Measurements from ENCODE around the gene HERC5. TPM values are rescaled to one million over a fixed set of nuclear protein-coding genes. Genes with fewer than 3 reads are reported as not detected.
A peak's percentile ranks its signal among the peaks of the same experiment; 100 is the strongest.

HERC5 gene
- 0.54 and 0.63 TPM in 2 replicates for total RNA-seq (2022)
- Bru-seq, nascent RNA, result percentile 26 among the genes with signal in this experiment
- percentile 27 among the genes with signal in this experiment for BruChase-seq, experiment 1, labeled RNA remaining after a 6-hour chase
- percentile 25 among the genes with signal in this experiment for BruChase-seq, experiment 2, labeled RNA remaining after a 2-hour chase
- long read RNA-seq, partial matches to known transcripts, result 0 of 4 reads
- long read RNA-seq, other reads (novel, unspliced or antisense), result 0 of 4 reads

- peak; percentile 95 for DNase-seq (ENCODE audit: unreplicated experiment)
- Mint-ChIP-seq H3K36me3 (ENCODE audit: insufficient read depth, unreplicated experiment) (no peaks in the 10 kb centered on the region), H3K27ac (ENCODE audit: low read depth, unreplicated experiment) (peak within 1 kb of the TSS; percentile 57), H3K4me3 (ENCODE audit: unreplicated experiment) (peak within 1 kb of the TSS; percentile 95), H3K4me1 (ENCODE audit: insufficient read depth, unreplicated experiment) (no peaks in the 10 kb centered on the region), H3K27me3 (ENCODE audit: insufficient read depth, unreplicated experiment) (no peaks in the 10 kb centered on the region), H3K9me3 (ENCODE audit: unreplicated experiment) (no peaks in the 10 kb centered on the region)
- TF ChIP-seq, protein P1, sequence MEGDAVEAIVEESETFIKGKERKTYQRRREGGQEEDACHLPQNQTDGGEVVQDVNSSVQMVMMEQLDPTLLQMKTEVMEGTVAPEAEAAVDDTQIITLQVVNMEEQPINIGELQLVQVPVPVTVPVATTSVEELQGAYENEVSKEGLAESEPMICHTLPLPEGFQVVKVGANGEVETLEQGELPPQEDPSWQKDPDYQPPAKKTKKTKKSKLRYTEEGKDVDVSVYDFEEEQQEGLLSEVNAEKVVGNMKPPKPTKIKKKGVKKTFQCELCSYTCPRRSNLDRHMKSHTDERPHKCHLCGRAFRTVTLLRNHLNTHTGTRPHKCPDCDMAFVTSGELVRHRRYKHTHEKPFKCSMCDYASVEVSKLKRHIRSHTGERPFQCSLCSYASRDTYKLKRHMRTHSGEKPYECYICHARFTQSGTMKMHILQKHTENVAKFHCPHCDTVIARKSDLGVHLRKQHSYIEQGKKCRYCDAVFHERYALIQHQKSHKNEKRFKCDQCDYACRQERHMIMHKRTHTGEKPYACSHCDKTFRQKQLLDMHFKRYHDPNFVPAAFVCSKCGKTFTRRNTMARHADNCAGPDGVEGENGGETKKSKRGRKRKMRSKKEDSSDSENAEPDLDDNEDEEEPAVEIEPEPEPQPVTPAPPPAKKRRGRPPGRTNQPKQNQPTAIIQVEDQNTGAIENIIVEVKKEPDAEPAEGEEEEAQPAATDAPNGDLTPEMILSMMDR (IDR thresholded peaks at IDR 0.05; ENCODE audit: unreplicated experiment), result peak; percentile 62
- POLR2A ChIA-PET, result interaction anchor here (0.8 to 2.2 kb wide), 3 partner anchors 78 to 175 kb away, joined by 3 to 6 read pairs (median 4); partner anchors contain the start of genes HERC6 and PPM1K
- intact Hi-C loops (cut with micrococcal nuclease), result loop anchor here (1.0 to 10.0 kb wide), 6 partner anchors 56 to 422 kb away; partner anchors contain the start of gene PPM1K
- CTCF ChIA-PET, result interaction anchor here (0.6 to 2.7 kb wide), 21 partner anchors 9 to 424 kb away, joined by 3 to 11 read pairs (median 4); no protein-coding TSS in a partner anchor
- no TSS peak for BruUV-seq (replicated peaks)
These were observed at the start of gene HERC5 for GRCh38 chr4:88456670-88457306. Gene HERC5 (plus strand): TSS chr4:88457119. CDS start chr4:88457270, 151 bp downstream.

DNA sequence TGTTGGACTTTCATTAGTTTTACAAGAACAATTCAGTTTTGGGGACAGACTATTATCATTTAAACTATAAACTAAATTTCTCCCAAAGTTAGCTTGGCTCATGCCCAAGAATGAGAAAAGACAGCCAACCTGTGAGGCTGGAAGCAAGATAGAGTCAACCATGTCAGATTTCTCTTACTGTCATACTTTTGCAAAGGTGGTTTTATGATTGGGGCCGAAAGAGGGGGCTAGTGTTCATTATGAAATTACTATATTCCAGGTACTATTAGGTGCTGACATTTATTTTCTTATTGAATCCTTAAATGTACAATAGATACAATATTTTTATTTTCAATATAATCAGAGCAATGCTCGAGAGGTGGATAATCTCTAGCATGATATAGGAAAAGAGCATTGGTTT lies 47.7 kb upstream of the HERC5 start:
- Mint-ChIP-seq H3K27me3 (ENCODE audit: insufficient read depth, unreplicated experiment) (no peaks in the 10 kb centered on the region), H3K27ac (ENCODE audit: low read depth, unreplicated experiment) (no peak overlapping the region), H3K9me3 (ENCODE audit: unreplicated experiment) (no peaks in the 10 kb centered on the region), H3K4me3 (ENCODE audit: unreplicated experiment) (no peak overlapping the region), H3K36me3 (ENCODE audit: insufficient read depth, unreplicated experiment) (no peaks in the 10 kb centered on the region), H3K4me1 (ENCODE audit: insufficient read depth, unreplicated experiment) (no peaks in the 10 kb centered on the region)
- CTCF ChIA-PET, result no interaction called here
- DNase-seq (ENCODE audit: unreplicated experiment), result no peak
- TF ChIP-seq, protein P1 (IDR thresholded peaks at IDR 0.05; ENCODE audit: unreplicated experiment), result no peak
- intact Hi-C loops (cut with micrococcal nuclease), result no loop called here
- no TSS peak for BruUV-seq (replicated peaks)
- POLR2A ChIA-PET, result no interaction called here

- no peaks in the 10 kb centered on the region for H3K27me3 Mint-ChIP-seq (ENCODE audit: insufficient read depth, unreplicated experiment)
- POLR2A ChIA-PET, result no interaction called here
- no peak overlapping the region for H3K27ac Mint-ChIP-seq (ENCODE audit: low read depth, unreplicated experiment)
- no peak for DNase-seq (ENCODE audit: unreplicated experiment)
- H3K9me3 Mint-ChIP-seq (ENCODE audit: unreplicated experiment), result no peaks in the 10 kb centered on the region
- no peaks in the 10 kb centered on the region for H3K36me3 Mint-ChIP-seq (ENCODE audit: insufficient read depth, unreplicated experiment)
- CTCF ChIA-PET, result no interaction called here
- no peaks in the 10 kb centered on the region for H3K4me1 Mint-ChIP-seq (ENCODE audit: insufficient read depth, unreplicated experiment)
- intact Hi-C loops (cut with micrococcal nuclease), result no loop called here
- H3K4me3 Mint-ChIP-seq (ENCODE audit: unreplicated experiment), result no peak overlapping the region
- TF ChIP-seq, protein P1 (IDR thresholded peaks at IDR 0.05; ENCODE audit: unreplicated experiment), result no peak
- BruUV-seq (replicated peaks), result no TSS peak
These were observed 47.1 kb upstream of the HERC5 start for GRCh38 chr4:88409789-88410188.

DNA sequence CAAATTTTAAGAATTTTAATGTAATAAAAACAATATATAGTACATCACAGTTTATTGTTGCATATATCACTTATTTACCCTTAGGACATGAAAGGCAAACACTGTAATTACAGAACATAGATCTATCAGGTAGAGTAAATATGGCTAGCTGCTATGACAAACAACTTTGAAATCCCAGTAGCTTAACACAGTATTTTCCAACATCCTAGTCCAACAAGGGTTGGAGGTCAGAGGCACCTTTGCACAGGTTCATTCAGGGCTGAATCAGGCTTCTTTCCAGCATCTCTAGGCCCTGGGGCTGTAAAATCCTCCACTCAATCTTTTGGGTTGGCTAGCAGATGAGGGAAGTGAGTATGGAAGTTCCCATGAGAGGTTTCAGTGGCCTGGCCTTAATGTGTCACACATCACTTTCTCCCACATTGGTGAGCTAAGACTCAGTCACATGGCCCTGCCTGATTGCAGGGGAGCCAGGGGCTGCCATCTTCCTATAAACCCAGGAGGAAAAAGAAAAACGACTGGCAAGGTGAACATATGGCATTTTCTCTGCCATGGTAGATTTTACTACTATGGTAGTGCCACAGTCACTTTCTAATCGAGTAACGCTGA lies 45.3 kb upstream of the HERC5 start:
- Mint-ChIP-seq H3K27me3 (ENCODE audit: insufficient read depth, unreplicated experiment) (no peaks in the 10 kb centered on the region), H3K4me1 (ENCODE audit: insufficient read depth, unreplicated experiment) (no peaks in the 10 kb centered on the region), H3K4me3 (ENCODE audit: unreplicated experiment) (no peak overlapping the region), H3K9me3 (ENCODE audit: unreplicated experiment) (no peaks in the 10 kb centered on the region), H3K36me3 (ENCODE audit: insufficient read depth, unreplicated experiment) (no peaks in the 10 kb centered on the region), H3K27ac (ENCODE audit: low read depth, unreplicated experiment) (no peak overlapping the region)
- BruUV-seq (replicated peaks), result no TSS peak
- no peak for DNase-seq (ENCODE audit: unreplicated experiment)
- intact Hi-C loops (cut with micrococcal nuclease), result no loop called here
- TF ChIP-seq, protein P1 (IDR thresholded peaks at IDR 0.05; ENCODE audit: unreplicated experiment), result no peak
- ChIA-PET CTCF (interaction anchor here (1.0 kb wide), 1 partner anchor 43 kb away, joined by 4 read pairs; no protein-coding TSS in a partner anchor), POLR2A (no interaction called here)

All from MCF 10A (cell line).